GM21723 (cell line): ENCODE measurements around the gene PTPN4.
A peak's percentile ranks its signal among the peaks of the same experiment; 100 is the strongest.
"Not testable (repeated sequence)": the region's sequence is repeated elsewhere in the genome, so short reads cannot be mapped to it uniquely, and the experiment has no call there.

Source experiments
- ATAC-seq: cut with Tn5 transposase; IDR thresholded peaks from one replicate; pipeline ENCODE4 v1.9.1; 2021; ENCODE audit warnings: mild to moderate bottlenecking, moderate library complexity; ENCODE audit not compliant: unreplicated experiment

PTPN4 gene

DNA sequence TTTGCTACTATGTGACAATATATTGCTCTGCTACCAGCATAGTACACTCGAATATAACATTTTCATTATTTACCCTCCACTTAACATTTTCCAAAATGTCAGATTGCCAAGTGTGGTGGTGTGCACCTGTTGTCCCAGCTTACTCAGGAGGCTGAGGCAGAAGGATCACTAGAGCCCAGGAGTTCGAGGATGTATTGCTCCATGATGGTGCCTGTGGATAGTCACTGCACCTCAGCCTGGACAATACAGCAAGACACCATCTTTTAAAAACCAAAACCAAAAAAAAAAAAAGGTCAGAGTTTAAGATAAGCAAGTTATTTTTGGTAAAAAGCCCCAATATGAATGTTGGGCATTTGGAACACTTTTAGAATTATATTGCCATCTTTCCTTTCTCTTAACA, 178.0 kb downstream of the PTPN4 start:
- no peak for ATAC-seq

DNA sequence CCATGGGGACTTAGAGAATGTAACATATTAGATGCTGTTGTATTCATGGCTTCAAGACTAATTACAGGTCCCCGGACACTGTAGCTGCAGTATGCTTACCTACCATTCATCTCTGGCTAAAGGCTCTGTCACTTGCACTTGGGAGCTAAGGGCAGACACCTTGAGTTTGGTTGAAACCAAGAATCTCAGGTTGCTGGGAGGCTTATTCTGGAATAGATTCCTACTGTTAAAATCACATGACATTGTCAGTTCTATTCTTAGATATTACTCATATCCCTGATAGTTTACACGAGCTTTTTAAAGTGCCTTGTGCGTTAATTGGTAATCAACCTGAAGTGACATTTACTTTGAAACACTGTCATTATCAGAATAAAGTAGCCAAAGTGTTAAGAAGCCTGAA, 180.2 kb downstream of the PTPN4 start:
- ATAC-seq: no peak

DNA sequence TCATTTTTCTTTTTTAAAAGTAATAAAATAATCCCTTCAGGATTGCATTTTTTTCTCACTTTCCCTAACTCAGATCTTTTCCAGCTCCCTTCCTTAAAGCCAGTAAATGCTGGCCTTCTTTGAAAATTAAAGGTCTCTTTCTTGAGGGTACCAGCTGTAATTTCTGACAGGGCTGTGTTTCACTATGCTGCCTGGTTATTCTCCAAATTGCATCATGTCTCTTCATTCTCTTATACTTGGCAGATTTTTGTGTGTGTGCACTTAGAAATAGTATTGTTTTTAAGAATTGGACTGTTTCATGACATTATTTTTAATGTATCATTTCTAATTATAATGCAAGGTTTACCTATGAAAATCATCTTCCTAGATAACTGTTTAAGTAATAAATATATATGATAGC, 181.1 kb downstream of the PTPN4 start:
- ATAC-seq: no peak

DNA sequence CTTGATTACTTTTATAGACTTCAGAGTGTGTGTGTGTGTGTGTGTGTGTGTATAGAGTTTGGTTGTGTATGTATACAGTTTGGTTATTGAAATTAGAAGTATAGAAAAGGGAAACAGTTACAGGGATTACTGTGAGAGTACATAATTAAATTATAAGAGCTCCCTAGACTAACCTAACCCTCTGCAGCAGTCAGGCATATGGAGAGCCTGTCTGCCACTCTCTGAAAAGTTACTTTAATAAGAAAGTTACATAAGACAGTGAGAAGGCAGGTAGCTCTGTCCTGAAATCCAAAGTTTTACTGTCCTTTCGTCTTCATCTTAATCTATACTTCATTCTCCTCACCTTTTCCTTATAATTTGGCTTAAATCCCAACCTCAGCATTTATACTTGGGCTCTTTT, 181.7 kb downstream of the PTPN4 start:
- ATAC-seq: no peak

DNA sequence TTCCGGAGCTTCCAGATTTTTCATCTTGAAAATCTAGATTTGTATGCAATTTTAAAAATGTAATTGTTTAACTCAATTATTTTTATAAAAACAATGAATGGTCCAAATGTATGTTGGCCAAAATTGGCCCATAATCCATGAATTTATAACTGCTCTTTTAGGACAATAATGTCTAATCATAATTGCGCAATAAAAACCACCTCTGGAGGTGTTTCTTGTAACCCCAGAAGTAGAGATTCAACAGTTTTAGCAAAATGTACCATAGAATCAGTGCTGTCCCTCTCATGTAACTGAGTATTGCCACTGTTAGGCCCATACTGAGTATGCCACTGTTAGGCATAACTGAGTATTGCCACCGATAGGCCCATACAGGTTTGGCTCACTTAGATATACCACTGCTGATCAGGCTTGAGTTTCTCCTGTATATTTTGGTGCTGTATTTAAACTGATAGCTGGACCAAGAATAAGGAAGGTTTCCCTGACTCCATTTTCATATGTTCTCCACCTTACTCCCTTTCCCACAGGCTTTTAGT, 182.3 kb downstream of the PTPN4 start:
- no peak for ATAC-seq

DNA sequence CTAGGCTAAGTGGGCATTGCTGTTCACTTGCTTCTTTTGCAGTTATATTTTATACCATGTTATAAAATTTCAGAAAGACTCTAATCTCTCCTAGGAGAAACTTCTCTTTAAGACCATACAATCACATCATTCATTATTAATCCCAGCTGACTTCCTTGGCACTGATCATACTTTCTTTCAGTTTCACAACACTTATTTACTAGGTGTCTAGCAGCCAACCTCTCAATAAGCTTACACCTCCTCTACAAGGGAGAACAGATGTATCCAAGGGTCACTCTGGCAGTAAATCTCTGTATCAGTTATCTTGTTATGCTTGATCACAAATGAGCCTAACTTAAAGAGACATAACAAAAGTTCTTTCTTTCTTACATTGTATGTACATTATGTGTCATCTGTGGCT, 183.3 kb downstream of the PTPN4 start:
- no peak for ATAC-seq

DNA sequence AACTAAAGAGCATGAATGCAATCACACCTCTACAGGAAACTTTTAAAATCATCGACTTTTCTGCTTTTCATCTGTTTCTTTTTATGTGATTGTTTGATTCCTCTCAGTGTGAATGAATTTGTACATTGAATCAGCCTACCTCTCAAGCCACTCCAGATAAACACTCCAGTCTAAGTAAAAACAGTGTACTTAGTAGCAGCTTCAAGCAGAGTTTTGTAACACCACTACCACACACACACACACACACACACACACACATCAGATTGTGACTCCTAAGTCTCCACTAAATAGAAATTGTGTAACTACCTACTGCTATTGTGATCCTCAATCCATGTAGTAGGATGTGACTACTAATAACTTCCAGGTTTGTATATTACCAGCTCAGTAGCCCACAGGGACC, 187.8 kb downstream of the PTPN4 start:
- no peak for ATAC-seq

DNA sequence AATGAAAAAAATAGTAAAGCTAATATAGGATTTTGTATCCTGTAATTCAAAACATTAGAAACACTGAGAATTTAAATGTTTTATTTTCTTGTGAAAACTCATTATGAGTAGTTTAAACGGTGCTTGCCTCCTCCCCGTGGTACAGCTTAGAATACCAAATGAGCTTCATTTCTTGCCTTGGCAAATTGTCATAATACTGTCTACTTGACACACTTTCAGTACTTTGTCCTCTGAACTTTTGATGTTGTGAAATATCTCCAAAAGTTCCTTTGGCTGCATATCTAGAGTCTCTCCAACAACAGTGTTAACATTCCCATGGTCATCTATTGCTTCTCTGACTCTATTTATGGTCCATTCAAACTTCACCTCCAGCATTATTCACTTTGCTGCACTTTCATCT, 191.2 kb downstream of the PTPN4 start:
- ATAC-seq: no peak

DNA sequence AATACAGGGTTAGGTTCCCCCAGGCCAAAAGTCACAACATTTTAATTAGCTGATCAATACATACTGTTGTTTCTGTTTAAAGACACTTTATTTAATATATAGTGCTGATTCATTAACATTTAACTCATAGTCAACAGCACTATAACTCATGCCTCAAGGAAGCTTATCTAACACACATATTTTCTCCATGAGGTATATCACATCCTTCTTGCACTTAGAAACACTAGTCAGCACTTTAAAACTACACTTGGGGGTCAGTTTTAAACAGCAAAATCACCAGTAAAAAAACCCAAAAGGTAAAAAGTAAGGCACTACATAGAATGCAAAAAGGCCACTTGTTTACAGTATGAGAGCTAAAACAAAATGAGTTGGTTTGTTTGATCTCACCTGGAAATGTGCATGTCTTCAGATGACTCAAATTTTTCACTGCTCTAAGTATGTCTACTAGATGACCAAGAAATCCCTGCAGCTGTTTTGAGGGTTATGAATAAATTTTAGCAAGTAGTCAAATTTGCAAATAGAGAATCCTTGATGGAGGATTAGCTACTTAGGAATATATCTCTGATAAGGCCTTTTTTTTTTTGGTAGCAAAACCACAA, 199.0 kb downstream of the PTPN4 start:
- ATAC-seq: no peak

DNA sequence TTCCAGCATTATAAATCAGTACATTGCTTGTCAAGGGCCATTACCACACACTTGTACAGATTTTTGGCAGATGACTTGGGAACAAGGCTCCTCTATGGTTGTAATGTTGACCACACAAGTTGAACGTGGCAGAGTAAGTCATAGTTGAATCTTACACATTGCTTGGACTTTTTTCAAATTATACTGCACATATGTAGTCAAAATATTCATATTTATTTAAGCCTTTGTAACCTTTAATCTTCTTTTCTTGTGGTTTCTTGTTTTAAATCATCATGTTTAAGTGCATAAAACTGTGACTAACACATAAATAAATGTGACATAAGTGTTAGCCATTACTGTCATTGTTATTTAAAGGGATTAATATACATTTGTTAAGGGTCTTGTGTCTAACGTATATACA, 201.1 kb downstream of the PTPN4 start:
- no peak for ATAC-seq

DNA sequence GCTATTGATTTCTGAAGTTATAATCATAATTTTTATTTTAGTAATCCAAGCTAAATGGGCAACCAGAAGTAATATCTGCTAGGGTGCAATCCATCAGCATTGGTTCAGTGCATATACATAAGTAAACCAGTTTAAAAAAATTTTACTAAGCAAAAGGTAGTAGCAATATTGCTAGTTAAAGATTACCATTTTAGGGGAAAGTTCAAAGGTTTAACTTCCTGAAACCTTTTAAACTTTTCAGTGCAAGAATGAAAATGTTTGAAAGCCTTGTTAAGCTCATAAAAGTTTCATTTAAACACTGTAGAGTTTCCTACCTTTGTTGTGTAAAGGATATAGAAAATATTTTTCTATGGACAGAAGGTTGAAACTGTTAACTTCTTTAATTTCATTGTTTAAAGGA, 222.2 kb downstream of the PTPN4 start:
- no peak for ATAC-seq

DNA sequence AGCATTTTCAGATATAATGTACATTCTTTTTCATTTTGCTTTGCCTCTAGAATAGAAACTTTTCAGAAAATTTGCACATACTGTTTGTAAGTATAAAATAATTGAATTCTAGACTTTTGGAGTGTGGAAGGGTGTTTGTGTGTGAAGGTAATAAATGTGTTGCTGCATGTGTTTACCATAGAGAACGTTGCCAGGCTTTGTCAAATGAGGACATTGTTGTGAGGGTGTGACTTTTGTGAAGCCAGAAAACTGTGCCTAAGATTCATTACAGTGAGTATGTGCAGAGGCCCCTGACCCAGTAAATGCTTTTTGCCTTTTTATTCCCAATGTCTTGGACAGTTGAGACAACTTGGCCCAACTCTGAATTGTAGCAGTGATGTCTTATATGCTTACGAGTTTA, 222.8 kb downstream of the PTPN4 start:
- no peak for ATAC-seq

DNA sequence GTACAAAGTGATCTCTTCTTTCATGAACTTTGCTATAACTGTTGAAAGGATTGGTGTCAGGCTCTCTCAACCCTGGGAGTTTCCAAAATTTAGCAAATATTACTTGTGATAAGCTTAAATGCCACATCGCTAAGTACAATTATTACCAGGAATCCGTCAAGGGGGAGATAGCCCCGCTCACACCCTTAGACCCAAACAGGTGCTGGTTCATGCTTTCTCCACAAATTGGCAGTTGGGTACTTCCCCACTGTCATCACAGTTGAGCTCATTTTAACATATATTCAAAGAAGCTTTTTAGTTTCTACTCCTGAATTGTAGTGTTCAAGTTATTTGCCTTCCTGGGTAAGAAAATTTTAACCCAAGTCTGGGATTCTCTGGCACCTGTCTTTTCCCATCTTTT, 223.4 kb downstream of the PTPN4 start:
- ATAC-seq: no peak

DNA sequence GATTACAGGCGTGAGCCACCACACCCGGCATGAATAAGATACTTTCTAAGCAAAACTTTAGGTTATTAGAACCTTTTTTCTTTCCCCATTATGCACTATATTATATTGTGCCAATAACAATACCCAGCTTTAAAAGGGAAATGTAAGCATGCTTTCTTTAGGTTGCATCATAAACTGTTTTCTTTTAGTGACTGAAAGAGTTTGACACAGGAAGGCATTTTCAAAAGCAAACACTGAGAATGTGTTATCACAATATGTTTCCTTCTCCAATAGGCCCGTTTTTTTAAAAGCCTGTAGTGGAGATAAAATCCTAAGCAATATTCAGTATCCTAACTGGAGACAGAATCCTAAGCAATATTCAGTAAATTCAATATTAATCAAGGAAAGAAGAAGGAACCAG, 236.4 kb downstream of the PTPN4 start:
- no peak for ATAC-seq

DNA sequence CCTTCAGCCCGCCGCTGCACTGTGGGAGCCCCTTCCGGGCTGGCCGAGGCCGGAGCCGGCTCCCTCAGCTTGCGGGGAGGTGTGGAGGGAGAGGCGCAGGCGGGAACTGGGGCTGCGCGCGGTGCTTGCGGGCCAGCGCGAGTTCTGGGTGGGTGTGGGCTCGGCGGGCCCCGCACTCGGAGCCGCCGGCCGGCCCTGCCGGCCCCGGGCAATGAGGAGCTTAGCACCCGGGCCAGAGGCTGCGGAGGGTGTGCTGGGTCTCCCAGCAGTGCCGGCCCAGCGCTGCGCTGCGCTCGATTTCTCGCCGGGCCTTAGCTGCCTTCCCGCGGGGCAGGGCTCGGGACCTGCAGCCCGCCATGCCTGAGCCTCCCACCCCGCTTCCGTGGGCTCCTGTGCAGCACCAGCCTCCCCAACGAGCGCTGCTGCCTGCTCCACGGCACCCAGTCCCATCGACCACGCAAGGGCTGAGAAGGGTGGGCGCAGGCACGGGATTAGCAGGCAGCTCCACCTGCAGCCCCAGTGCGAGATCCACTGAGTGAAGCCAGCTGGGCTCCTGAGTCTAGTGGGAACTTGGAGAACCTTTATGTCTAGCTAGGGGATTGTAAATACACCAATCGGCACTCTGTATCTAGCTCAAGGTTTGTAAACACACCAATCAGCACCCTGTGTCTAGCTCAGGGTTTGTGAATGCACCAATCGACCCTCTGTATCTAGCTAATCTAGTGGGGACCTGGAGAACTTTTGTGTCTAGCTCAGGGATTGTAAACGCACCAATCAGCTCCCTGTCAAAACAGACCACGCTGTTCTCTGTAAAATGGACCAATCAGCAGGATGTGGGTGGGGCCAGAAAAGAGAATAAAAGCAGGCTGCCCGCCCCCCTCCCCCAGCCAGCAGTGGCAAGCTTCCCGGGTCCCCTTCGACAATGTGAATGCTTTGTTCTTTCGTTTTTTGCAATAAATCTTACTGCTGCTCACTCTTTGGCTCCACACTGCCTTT, 237.5 kb downstream of the PTPN4 start:
- ATAC-seq: not testable (repeated sequence)

DNA sequence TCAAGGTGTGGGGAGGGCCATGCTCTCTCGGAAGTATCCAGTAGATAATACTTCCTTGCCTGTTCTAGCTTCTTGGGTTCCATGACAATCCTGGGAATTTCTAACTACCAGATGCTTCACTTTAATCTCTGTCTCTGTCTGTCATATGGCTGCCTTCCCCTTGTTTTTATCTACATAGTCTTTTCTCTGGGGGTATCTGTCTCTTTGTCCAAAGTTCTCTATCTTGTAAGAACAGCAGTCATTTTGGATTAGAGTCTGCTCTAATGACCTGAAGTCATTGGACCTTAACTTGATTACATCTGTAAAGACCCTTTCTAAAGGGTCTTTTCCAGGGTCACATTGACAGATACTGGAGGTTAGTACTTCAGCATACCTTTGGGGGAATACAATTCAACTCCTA, 241.7 kb downstream of the PTPN4 start:
- ATAC-seq: no peak

DNA sequence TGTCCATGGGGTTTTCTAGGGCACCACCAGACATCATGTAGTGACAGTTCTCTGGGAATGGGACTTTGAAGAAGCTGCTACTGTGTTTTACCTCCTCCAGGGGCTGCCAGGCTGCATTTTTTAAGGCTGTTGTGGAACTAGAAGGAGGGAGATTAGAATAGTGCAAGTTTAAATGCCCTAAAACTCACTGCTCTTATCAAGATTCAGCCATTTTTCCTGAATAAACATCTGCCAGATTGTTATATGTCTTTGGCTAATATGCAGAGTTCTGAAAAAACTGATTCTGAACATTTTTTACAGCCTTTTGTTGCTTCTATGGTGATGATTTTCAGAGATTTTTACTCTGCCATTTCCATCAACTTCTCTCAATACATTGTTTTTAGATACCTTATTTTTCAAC, 244.5 kb downstream of the PTPN4 start:
- ATAC-seq: no peak

DNA sequence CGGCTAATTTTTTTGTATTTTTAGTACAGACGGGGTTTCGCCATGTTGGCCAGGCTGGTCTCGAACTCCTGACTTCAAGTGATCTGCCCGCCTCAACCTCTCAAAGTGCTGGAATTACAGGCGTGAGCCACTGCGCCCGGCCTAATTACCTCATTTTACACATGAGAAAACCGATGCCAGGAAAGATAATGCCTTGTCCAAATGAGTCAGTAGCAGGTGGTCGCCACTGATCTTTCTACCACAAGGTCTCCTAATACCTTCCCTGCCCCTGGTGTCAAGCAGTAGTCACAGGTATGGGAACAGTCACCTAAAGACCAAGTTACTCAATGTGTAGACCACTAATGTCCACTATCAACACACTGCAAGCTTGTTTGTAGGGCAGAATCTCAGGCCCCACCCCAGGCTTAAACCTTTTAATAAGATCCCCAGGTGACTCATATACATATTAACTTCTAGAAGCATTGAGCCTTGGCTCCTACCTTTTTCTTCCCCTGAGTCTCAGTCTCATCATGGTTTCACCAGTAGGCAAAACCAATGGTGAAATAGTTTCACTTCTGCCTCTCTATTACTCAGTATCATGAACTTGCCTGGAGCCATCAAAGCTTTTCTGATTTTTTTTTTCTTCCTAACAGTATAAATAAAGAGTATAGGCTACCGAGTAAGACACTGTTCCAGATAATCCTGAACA, 246.3 kb downstream of the PTPN4 start:
- peak; percentile 87 for ATAC-seq

DNA sequence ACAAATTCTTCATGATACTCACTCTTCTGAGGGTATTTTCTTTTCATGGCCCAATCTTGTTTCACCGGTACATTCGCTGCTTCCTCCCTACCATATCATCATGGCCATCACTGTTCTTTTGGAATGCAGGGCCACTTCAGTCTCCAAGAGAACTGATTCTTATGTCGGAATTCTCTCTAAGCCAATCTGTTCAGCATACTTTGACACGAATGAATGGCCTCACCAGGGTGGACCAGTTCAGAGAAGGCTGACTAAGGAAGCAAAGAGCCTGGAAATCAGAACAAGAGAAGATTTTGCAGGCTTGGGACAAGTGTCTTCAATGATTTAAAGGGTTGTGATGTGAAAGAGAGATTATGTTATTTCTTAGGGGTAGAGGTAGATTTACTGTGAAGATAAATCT, 248.1 kb downstream of the PTPN4 start:
- ATAC-seq: no peak

DNA sequence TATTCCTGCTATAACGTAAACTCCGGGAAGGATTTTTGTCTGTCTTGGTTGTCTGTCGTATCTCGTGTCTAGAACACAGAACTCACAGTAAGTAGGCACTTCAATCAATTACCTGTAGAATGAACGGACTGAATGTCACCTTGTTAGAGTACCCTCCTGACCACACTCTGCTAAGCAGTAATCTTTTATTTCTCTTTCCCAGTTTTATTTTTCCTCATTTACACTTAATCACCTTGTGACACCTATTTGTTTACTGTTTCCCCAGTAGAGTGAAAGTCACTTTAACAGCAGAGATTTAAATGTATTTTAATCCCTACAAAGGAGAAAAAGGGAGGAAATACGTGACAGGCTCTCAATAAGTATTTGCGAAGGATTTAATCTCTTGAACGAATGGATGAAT, 252.6 kb downstream of the PTPN4 start:
- no peak for ATAC-seq

DNA sequence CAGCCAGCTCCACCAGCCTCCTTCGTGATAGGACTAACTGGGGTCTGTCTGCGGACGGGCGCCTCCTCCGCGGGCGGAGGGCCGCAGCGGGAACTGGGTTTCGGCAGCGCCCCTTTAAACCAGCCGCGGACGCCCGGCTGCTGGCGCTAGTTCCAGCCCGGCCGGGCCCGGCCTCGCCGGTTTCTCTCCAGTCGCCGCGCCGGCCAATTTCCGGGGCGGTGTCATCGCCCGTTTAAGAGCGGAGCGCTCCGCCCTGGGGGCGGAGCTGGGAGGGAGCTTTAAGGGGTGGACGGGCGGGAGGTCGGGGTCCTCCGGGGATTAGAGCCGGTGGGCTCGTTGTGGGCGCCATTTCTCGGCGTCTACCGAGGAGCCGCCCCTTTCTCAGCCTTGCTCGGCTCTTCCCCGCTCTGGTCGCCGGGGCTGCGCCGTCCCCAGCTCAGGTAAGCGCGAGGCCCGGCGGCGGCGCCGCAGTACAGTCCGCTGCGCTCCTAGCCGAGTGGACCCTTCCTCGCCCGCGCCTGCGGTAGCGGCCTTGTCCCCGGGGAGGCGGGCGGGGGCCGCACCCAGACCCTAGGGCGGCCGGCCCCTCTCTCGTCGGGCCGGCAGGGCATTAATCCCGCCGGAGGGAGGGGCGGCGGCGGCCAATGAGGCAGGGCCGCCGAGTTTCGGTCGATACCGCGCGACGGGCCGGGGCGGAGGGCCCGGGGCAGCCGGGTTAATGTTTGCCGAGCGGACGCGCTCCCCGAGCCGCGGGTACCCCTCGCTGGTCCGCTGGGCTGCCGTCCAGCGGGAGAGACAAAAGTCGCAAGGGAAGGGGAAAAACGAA, 253.3 kb downstream of the PTPN4 start, which contains the start of gene EPB41L5:
TSS of gene EPB41L5 (plus strand) at position 307 of the 826 bp plus-strand sequence. CDS start 6,008 bp downstream, outside the sequence.
- peak; percentile 97 for ATAC-seq
